Measurements from ENCODE around the gene FXYD2.
"Not testable (repeated sequence)": the region's sequence is repeated elsewhere in the genome, so short reads cannot be mapped to it uniquely, and the experiment has no call there.

FXYD2 gene

DNA sequence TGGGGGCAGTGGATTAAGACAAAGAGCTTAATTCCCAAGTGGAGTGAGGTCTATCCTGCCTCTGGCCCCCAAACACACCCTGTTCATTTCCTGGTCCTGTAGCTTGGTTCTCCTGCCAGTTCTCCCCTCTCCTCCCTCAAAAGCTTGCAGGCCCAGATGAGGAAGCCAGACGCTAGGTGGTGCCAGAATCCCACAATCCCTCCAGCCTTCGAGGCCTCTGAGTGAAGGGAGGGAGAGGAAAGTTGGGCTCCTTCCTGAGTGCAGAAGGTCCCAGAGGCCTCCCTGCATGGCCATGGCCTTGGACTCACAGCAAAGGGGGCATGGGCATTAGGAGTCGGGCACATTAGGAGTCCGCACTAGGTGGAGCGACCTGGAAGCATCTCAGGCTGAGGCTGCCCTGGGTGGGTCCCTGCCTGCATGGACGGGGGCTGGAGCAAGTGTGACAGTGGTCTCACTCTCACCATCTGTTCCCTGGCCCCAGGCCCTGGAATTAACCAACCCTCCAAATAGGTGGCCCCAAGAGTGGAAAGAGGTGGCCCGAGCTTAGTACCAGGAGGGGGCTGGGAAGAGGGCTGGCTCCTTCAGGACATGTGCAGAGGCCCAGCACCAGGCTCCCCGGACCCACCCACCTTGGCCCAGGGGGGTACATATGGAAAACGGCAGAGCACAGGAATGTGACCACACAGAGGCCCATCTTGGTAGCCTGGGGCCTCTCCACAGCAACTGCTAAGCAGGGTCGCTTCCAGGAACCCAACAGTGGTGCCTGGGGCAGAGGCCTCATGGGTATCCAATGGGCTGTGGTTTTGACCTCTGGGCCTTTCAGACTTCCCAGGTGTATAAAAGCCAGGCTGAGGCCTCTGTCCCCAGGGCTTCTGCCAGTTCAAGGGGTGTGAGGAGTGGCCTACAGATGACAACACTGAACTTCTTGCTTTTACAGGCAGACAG, 5.2 kb downstream of the FXYD2 start:
- peak; percentile 73 for DNase-seq

DNA sequence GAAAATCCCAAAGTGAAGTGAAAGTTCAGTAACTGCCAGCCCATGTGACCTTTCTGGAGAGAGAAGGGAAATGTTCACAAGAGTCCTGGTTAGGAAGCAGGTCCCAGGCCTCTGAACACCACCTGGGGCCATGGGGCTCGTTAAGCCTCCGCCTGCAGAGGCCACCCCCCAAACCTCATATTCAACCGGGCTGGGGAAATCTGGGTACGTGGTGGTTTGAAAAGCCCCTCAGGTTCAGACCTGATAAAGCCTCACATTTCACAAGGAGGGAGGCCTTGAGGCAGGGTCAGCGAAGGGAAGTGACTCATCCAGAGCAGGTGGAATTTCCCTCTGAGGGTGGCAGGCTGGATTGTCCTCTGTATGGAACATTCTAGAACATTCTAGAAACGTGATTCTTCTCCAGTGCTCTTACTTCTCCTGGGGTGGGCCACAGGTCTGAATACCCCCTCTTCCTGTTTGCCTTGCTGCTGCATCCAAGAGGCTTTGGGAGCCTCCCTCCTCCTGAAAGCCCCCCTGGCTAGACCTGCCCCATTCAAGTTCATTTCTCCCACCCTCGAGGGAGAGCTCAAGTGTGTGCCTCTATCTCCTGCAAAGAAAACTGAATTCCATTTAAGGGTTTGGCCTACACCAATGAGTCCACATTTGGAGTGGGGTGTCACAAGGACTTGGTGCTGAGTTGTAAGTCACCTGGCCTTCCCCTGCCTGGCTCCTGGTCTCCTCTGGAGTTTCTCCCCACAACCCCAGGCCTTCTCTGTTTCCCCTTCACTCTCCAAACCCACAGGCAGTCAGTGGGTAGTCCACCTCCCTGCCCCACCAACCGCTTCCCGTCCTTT, 6.3 kb downstream of the FXYD2 start:
- no peak for DNase-seq

DNA sequence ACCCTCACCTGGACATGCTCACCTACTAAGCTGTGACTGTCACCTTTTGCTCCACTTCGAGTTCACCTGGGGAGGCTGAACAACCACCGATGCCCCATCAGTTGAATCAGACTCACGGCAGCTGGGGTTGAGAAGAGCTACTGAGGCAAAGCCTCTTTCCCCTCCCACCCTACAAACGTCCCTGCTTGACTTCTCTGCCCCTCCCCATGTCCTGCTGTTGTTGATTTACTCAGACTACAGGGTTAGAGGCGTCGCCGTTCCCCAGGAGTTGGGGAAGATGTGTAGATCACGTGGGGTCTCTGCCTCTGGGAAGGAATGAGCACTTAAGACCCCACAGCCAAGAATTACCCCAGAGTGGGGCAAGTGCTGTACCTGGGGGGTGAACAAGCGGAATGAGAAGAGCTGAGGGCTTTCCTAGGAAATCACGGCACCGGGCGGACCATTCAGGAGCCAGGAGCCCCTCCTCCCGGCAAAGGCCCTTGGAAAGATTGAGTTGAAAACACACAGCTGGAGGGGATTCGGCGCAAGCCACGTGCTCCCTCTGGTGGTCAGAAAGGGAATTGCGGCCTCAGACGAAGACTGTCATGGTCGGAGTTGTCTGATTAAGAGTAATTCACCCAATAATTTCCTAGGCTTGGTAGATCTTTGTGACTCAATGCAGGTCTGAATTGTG, 7.0 kb downstream of the FXYD2 start:
- peak; percentile 71 for DNase-seq

DNA sequence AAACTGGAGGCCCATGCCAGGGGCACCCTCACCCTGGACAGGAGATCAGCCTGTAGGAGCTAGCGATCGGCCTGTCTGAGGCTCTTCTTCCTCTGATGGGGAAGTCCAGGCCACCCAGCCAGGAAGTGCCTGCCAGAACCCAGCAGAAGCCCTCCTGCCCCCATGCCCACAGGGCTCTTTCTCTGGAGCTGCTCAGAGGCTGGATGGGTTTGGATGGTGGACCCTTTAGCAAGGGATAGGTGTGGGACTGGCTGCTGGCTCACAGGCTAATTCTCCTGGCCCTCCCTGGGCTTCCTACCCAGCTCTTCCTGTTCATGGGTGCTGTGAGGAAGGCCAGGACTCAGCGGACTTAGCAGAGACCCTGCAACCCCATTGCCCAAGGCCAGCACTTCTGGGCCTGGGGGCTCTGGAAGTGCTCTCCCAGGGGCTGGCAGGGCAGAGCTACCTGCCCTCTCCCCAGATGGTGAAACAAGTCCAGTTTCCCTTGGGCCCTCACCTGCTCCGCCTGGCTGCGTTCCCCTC, 7.6 kb downstream of the FXYD2 start:
- no peak for DNase-seq

DNA sequence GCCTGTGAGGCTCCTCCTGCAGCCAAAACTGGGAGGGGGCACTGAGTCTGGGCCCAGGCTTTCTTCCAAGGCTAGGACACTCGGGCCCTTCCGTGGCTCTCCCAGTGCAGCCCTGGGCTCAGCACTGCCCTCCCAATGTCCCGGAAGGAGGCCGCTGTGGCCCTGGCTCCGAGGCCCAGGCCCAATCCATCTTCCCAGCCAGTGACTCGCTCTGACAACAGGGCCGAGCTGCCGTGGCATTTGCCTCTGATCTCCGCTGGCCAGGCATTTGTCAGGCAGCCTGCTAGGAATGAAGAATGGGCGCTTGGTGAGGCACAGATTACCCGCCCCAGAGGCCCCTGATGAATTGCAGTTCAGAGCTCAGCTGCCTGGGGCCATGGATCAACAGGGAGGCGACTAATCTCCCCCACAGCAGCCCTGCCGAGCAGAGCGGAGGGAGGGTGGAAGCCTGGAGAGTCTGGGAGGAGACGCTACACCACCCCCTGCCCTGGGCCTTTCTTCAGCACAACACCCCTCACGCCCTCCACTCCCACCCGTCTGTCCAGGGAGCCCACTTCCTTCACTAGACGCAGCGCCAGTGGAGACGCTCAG, 8.3 kb downstream of the FXYD2 start:
- DNase-seq, result peak; percentile 62

DNA sequence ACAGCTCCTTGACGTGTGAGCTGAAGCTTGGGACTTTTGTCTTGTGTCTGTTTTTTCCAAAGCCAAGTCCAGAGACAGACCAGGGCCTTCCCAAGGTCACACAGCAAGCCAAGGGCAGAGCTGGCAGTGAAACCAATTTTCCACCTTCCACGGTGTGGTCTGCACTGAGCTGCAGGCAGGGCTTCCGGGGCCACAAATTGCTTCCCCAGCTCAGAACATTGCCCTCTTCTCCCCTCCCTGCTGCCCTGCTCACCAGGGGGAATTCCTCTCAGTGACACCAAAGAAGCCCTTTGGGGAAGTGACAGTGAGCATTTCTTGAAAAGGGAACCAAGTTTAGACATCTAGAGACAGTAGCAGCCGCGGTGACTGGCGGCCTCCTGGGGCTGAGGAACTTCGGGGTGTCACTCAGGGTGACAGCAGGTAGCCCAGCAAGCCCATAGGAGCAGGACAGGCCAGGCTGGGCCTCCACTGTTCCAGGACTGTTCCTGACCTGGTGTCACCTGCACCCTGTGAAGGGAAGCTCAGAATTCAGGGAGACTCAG, 9.2 kb downstream of the FXYD2 start:
- DNase-seq, result no peak

DNA sequence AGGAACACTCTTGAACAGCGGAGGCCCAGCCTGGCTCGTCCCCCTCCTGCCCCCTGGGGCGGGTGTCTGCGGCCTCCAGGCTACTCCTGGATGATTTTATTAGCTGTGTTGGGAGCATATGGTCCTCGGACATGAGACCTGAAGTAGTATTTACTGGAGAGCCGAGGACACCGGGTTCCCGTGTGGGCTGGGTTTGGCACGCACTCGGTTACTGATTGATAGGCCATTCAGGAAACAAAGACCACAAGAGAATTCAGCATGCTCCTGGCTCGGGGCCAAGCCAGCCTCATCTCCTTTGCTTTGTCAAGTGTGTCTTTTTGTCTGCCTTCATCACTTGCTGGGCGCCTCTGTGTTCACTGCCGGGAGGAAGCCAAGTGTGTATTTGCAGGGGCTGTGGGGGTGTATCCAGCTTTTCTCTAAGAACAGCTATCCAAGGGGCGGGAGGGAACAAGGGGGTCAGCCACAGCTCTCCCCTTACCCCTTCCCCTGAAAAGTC, 9.7 kb downstream of the FXYD2 start:
- peak; percentile 33 for DNase-seq

DNA sequence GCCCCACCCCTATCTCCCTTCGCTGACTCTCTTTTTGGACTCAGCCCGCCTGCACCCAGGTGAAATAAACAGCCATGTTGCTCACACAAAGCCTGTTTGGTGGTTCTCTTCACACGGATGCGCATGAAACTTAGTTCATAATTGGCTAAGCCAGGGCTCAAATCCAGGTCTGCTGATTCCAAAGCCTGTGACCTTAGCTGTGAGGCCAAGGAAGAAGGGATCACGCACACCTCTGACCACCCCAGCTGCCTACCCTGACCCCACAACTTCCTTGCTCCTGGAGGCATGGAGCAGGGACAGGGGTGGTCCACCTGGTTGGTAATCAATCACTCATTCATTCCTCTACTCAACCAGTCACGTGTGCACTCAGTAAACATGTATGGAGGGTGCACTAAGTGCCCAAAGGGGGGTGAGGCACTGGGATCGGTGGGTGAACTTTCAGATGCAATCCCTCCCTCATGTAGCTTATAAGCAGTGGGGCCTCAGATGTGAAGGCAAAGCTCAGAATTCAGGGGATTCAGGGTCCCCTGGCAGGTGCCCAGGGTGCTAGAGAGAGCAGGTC, 10.3 kb downstream of the FXYD2 start:
- no peak for DNase-seq

DNA sequence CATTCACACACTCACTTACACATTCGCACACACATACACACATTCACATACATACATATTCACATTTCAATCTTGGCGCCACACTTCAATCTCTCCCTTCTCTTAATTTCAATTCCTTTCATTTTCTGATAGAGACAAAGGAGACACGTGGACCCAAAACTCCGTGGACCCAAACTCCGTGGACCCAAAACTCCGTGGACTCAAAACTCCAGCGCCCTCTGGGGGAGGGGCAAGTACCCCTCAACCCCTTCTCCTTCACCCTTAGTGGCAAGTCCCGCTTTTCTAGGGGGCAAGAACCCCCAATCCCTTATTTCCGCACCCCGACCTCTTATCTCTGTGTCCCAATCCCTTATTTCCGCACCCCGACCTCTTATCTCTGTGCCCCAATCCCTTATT, 14.5 kb downstream of the FXYD2 start:
- DNase-seq, result not testable (repeated sequence)

DNA sequence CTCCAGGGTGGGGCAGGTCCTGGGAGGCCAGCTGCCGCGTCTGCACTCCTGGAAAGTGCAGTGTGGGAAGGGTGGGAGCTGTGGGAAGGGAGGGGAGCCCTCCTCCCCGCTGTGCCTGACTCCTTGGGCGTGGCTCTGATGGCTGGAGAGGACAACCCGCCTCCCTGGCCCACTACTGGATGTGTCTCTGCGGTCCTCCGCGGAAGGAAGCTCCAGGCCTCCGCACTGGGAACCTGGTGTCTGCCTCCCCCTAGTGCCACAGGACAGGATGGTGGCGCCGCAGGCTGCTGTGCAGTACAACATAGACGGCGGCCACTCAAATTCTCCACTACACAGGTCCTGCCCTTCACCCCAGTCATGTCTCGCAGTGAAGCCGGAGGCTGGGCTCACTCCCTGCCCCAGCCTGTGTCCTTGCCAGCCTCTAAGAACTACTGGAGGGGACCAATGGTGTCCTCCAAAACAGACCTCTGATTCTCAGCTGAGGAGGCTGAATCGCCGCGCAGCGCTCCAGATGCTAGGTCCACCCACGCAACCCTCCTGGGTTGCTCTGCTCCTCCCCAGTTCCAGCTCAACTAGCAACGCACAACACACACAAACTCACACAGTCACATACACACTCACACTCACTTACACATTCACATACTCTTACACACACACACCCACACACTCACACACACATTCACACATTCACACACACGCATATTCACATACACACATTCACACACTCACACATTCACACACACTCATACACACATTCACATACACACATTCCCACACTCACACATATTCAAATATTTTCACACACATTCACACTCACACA, 15.1 kb downstream of the FXYD2 start:
- DNase-seq, result peak; percentile 44

DNA sequence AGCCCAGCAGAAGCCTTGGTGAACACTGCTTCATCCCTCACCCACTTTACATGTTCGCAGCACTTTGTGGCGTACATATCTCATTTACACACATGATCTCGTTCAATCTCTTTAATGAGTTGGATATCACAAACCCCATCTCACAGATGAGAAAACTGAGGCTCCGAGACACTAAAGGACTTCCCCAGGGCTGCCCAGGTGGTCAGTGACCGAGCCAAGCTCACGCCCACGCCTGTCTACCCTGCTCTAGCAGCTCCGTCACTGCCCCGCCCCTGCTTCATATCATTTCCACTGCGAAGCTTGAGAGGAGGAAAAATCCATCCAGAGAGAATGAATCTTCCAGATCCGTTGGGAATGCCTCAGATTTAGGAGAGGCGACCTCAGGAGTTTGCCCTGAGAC, 15.8 kb downstream of the FXYD2 start:
- no peak for DNase-seq

DNA sequence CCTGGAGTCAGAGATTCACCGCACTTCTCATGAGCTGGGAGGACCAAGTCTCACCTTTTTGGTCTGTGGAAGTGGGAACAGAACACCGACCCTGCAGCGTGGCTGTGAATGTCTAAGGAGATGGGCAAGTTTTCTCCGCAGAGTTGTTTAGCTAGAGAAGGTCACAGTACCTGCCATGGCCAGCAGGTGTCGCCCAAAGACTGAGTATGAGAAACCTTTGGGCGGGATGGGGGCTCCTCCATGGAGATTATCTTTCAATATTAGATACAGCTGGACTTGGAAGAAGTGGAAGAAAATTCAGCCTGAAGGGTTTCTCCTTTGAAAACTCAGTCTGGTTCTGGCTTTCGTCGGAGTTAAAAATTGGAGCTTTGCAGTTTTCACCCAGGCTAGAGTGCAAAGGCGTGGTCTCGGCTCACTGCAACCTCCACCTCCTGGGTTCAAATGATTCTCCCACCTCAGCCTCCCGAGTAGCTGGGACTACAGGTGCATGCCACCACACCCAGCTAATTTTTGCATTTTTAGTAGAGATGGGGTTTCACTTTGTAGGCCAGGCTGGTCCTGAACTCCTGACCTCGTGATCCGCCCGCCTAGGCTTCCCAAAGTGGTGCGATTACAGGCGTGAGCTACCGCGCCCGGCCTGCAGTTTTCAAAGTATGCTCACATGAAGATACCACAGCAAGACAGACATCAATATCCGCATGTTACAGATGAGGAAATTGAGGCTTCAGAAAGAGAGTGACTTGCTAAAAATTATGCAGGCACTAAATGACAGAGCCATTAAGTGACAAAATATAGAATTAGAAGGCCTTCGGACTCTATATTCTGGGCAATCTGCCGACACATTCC, 16.8 kb downstream of the FXYD2 start:
- DNase-seq, result peak; percentile 51

DNA sequence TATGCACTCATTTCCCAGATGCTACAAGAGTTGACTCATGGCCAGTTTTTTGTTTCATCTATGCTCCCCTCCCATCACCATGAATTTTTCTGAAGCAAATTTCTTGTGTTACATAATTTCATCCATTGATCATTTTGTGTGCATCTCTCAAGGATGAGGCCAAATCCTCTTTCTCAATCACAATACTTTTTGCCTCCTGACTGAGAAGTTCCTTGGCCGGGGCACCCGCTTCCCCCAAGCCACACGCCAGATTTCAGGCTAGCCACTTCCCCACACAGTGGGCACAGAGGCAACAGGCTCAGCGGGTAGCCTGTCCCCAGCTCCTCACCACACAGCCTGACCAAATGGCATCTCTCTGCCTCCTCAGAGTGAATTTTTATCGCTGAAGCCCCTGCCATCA, 17.7 kb downstream of the FXYD2 start:
- no peak for DNase-seq

DNA sequence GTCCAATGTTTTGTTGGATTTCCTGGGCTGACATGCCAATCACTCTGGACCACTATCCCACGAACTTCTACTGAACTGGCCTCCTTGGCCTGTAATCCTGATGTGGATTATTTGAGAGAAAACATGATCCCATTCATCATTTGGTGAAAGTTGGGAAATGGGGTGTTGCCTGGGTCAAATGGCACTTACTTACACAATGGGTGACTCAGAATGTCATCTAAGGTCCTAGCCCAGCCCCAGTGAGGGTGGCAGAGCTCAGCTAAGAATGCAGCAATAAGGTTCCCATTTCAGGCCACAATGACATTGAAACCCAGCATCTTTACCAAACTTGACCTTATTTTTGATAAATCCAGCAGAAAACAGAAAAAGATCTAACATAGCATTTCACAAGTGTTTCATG, 19.5 kb downstream of the FXYD2 start:
- no peak for DNase-seq

DNA sequence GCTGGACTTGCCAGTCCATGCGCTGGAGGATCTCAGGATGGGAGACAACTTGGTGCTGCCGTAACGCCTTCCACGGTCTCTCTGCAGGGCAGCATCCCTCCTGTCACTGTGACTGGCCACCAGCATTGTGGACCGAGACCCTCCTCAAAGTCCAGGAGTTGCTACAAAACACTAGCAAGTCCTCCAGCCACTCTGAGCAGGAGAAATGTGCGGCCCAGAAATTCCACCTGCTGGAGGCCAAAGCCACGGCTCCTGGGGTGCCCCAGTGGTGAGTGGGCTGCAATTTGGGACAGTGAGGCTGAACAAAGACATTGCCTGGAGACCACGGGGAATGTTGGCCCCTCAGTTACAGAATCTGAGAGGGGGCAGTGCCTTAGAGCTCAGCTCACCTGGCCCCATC, 20.6 kb downstream of the FXYD2 start:
- DNase-seq, result no peak

DNA sequence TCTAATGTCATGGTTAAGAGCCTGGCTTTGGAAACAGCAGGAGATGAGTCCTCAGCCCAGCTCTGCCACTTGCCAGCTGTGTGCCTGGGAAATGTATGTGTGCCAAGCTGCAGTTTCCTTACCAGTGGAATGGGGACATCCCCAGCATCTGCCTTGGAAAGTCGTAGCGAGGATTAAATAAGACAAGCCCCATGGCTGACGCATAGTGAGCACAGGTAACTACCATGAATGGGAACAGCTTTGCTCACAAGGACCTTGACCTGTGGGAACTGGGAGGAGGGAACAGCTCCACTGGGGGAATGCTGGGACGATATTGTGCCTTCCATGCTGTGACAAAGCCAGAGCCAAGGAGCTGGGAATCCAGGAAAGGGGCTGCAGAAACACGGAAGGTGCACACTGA, 24.9 kb downstream of the FXYD2 start:
- no peak for DNase-seq

DNA sequence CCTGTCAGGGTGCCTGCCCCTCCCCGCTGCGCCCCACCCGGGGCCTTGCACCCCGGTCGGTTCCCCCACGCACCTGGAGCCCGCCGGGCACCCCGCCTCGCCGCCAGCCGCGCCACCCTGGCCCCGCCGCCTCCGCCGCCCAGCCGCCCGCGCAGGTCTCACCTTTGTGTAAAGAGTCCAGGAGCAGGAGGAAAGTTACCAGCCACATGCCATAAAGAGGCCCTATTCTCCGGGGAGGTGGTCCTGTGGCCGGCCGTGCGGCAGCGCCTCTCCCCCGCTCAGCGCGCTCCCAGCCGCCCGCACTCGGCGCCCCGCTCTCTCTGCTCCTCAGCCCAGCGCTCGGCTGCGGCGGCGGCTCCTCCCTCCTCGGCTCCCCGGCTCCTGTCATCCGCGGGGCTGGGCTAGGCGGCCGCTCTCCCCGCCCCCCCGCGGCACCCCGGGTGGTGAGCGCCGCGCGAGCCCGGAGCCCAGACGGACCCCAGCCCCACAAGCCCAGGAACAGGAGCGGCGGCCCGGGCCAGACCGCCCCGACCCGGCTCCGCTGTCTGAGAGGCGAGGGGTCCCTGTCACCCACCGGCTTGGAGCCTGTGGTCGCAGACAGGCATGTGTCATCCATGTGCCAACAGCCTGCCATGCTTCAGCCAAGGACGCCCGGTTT, 27.5 kb downstream of the FXYD2 start, which contains the start of gene DSCAML1:
Gene DSCAML1, minus strand, starts transcription at position 345 of the 658 bp plus-strand sequence. Its CDS starts 137 bp downstream, at position 208.
- DNase-seq, result no peak

DNA sequence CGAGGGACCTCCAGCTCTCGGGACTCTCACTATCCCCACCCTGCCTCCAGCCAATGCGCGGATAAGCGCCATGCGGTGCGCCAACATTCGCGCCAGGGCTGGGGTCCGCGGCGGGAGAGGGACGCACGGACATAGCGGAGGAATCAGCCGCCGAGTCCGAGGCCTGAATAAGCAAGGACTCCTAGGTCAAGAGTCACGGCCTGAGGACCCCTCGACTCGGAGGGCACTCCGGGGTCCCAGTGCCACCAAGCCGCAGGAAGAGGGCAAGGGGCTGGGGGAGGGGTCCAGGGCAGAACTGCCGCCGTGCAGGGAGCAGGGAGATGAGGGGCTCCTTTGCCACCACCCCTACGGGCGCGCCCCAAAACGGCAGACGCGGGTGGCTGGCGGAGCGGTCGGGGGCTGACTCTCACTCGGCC, 28.1 kb downstream of the FXYD2 start:
- DNase-seq, result no peak

Data from fibroblast of skin of right quadriceps (primary cell).